Measurements from ENCODE around the gene UNC45B. TPM values are rescaled to one million over a fixed set of nuclear protein-coding genes. Genes with fewer than 3 reads are reported as not detected.

UNC45B gene, protein sequence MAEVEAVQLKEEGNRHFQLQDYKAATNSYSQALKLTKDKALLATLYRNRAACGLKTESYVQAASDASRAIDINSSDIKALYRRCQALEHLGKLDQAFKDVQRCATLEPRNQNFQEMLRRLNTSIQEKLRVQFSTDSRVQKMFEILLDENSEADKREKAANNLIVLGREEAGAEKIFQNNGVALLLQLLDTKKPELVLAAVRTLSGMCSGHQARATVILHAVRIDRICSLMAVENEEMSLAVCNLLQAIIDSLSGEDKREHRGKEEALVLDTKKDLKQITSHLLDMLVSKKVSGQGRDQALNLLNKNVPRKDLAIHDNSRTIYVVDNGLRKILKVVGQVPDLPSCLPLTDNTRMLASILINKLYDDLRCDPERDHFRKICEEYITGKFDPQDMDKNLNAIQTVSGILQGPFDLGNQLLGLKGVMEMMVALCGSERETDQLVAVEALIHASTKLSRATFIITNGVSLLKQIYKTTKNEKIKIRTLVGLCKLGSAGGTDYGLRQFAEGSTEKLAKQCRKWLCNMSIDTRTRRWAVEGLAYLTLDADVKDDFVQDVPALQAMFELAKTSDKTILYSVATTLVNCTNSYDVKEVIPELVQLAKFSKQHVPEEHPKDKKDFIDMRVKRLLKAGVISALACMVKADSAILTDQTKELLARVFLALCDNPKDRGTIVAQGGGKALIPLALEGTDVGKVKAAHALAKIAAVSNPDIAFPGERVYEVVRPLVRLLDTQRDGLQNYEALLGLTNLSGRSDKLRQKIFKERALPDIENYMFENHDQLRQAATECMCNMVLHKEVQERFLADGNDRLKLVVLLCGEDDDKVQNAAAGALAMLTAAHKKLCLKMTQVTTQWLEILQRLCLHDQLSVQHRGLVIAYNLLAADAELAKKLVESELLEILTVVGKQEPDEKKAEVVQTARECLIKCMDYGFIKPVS
- not detected in 2 replicates for polyA plus RNA-seq (2012; rRNA removed)
- not detected in 2 replicates for polyA plus RNA-seq (2012; cell fraction: cytosol; rRNA removed)
- not detected in 2 replicates for polyA plus RNA-seq (2012; cell fraction: nucleus; rRNA removed)

GRCh38 chr17:35147375-35147905 lies at the start of gene UNC45B:
Gene UNC45B, plus strand, starts transcription at chr17:35147817. Its CDS starts 447 bp downstream, at chr17:35148264.
- Histone ChIP-seq H3K79me2 (ENCODE audit: insufficient read depth) (no peaks in the 10 kb centered on the region), H3K27me3 (ENCODE audit: insufficient read depth) (peaks cover 34% of the 10 kb centered on the region; the same call in 1 of the 2 replicates), H3K4me2 (no peak within 1 kb of the TSS), H3K36me3 (replicated peaks in 1 of 2; ENCODE audit: control insufficient read depth in 1 of 2, insufficient read depth in 2 of 2, low read length in 1 of 2) (no peaks in the 10 kb centered on the region), H3K27ac (ENCODE audit: low read depth in 2 of 2, low read length in 1 of 2) (no peak within 1 kb of the TSS), H2AFZ (ENCODE audit: low read depth) (no peak within 1 kb of the TSS), H3K4me1 (ENCODE audit: control insufficient read depth in 1 of 2, insufficient read depth in 2 of 2, low read depth in 1 of 2, low read length in 1 of 2) (no peaks in the 10 kb centered on the region), H3F3A (replicated peaks; ENCODE audit: insufficient read depth) (no peaks in the 10 kb centered on the region), H3K9me3 (no peaks in the 10 kb centered on the region), H3K9me2 (no peaks in the 10 kb centered on the region), H4K20me1 (ENCODE audit: insufficient read depth) (no peaks in the 10 kb centered on the region), H3K4me3 (ENCODE audit: low read depth in 2 of 2, low read length in 1 of 2) (no peak within 1 kb of the TSS), H3K9ac (no peak within 1 kb of the TSS)
- ChIA-PET POLR2A (interaction anchor here (0.5 kb wide), 1 partner anchor 285 kb away, joined by 3 read pairs; no protein-coding TSS in a partner anchor), CTCF (interaction anchor here (0.6 to 1.9 kb wide), 2 partner anchors 27 to 619 kb away, joined by 3 to 5 read pairs; partner anchors contain the start of gene RAD51D)
- no peak for DNase-seq
- no peak for TF ChIP-seq RAD21 (IDR thresholded peaks at IDR 0.05; ENCODE audit: low read length)
- TF ChIP-seq, protein P1, sequence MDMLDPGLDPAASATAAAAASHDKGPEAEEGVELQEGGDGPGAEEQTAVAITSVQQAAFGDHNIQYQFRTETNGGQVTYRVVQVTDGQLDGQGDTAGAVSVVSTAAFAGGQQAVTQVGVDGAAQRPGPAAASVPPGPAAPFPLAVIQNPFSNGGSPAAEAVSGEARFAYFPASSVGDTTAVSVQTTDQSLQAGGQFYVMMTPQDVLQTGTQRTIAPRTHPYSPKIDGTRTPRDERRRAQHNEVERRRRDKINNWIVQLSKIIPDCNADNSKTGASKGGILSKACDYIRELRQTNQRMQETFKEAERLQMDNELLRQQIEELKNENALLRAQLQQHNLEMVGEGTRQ (IDR thresholded peaks at IDR 0.05; ENCODE audit: borderline replicate concordance, low read depth, low read length) = no peak
- no peak for TF ChIP-seq FOSL2 (IDR thresholded peaks at IDR 0.05; ENCODE audit: borderline replicate concordance, low read depth)
- no peak for TF ChIP-seq SIN3A (IDR thresholded peaks at IDR 0.05; ENCODE audit: borderline replicate concordance, low read depth, low read length)
- no peak for TF ChIP-seq NFIC (IDR thresholded peaks at IDR 0.05; ENCODE audit: borderline replicate concordance)
- no peak for TF ChIP-seq YY1 (IDR thresholded peaks at IDR 0.05; ENCODE audit: low read depth)
- TF ChIP-seq GATA2 (CRISPR knock-in tag; IDR thresholded peaks at IDR 0.05) = no peak
- TF ChIP-seq RXRA (IDR thresholded peaks at IDR 0.05; ENCODE audit: borderline replicate concordance, low read depth) = no peak
- no peak for TF ChIP-seq JUND (IDR thresholded peaks at IDR 0.05)
- no peak for TF ChIP-seq EZH2phosphoT487 (IDR thresholded peaks at IDR 0.05; ENCODE audit: borderline replicate concordance, low read depth)
- 48% methylated on average over 2 of the region's 4 CpGs for WGBS (ENCODE audit: low lambda C conversion rate)

DNA sequence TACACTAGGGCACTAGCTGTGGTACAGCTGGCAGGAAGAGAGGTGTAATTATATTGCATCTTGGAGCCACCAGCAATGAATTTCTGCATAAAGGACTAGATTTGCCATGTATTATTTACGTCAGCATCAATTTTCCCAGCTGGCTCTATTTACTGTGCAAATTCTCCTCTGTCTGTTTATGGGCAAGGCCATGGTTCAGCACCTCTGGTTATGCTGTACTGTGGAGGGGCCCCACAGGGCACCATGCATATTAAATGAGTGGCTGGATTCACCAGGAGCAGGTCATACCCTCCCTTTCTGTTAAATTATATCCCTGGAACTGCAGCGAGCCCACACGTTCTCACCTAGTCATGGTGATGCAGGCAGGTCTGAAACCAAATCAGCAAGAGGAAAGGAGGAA lies 47.7 kb upstream of the UNC45B start:
- H3K36me3 ChIP-seq (replicated peaks in 1 of 2; ENCODE audit: control insufficient read depth in 1 of 2, insufficient read depth in 2 of 2, low read length in 1 of 2) = peaks cover 8 to 23% of the 10 kb centered on the region in 2 experiments
- no peak overlapping the region for H3K27ac ChIP-seq (ENCODE audit: low read depth in 2 of 2, low read length in 1 of 2)
- no peak overlapping the region for H3K4me2 ChIP-seq
- H4K20me1 ChIP-seq (ENCODE audit: insufficient read depth) = no peaks in the 10 kb centered on the region
- H2AFZ ChIP-seq (ENCODE audit: low read depth) = no peak overlapping the region
- H3K9ac ChIP-seq = no peak overlapping the region
- no peaks in the 10 kb centered on the region for H3K9me2 ChIP-seq
- ChIA-PET CTCF (interaction anchor here (0.9 to 5.1 kb wide), 2 partner anchors 10 to 557 kb away, joined by 3 to 22 read pairs; no protein-coding TSS in a partner anchor), POLR2A (no interaction called here)
- no peak overlapping the region for H3K4me3 ChIP-seq (ENCODE audit: low read depth in 2 of 2, low read length in 1 of 2)
- H3K4me1 ChIP-seq (ENCODE audit: control insufficient read depth in 1 of 2, insufficient read depth in 2 of 2, low read depth in 1 of 2, low read length in 1 of 2) = no peaks in the 10 kb centered on the region
- no peaks in the 10 kb centered on the region for H3K27me3 ChIP-seq (ENCODE audit: insufficient read depth)
- no peak for DNase-seq
- WGBS (ENCODE audit: low lambda C conversion rate) = 94% methylated on average over 3 of the region's 3 CpGs
- no peaks in the 10 kb centered on the region for H3K9me3 ChIP-seq
- no peaks in the 10 kb centered on the region for H3K79me2 ChIP-seq (ENCODE audit: insufficient read depth)
- H3F3A ChIP-seq (replicated peaks; ENCODE audit: insufficient read depth) = no peaks in the 10 kb centered on the region
- TF ChIP-seq FOXM1 (IDR thresholded peaks at IDR 0.05; ENCODE audit: low read depth) (no peak), USF1 (IDR thresholded peaks at IDR 0.05; ENCODE audit: borderline replicate concordance, low read depth) (no peak), FOSL2 (IDR thresholded peaks at IDR 0.05; ENCODE audit: borderline replicate concordance, low read depth) (no peak), ELF1 (IDR thresholded peaks at IDR 0.05) (no peak), SIN3A (IDR thresholded peaks at IDR 0.05; ENCODE audit: borderline replicate concordance, low read depth, low read length) (no peak), TAF1 (IDR thresholded peaks at IDR 0.05; ENCODE audit: borderline replicate concordance, low read depth, low read length) (no peak), CHD2 (IDR thresholded peaks at IDR 0.05; ENCODE audit: low read length, partially characterized antibody) (no peak), JUND (IDR thresholded peaks at IDR 0.05) (no peak)
- TF ChIP-seq, protein P2, sequence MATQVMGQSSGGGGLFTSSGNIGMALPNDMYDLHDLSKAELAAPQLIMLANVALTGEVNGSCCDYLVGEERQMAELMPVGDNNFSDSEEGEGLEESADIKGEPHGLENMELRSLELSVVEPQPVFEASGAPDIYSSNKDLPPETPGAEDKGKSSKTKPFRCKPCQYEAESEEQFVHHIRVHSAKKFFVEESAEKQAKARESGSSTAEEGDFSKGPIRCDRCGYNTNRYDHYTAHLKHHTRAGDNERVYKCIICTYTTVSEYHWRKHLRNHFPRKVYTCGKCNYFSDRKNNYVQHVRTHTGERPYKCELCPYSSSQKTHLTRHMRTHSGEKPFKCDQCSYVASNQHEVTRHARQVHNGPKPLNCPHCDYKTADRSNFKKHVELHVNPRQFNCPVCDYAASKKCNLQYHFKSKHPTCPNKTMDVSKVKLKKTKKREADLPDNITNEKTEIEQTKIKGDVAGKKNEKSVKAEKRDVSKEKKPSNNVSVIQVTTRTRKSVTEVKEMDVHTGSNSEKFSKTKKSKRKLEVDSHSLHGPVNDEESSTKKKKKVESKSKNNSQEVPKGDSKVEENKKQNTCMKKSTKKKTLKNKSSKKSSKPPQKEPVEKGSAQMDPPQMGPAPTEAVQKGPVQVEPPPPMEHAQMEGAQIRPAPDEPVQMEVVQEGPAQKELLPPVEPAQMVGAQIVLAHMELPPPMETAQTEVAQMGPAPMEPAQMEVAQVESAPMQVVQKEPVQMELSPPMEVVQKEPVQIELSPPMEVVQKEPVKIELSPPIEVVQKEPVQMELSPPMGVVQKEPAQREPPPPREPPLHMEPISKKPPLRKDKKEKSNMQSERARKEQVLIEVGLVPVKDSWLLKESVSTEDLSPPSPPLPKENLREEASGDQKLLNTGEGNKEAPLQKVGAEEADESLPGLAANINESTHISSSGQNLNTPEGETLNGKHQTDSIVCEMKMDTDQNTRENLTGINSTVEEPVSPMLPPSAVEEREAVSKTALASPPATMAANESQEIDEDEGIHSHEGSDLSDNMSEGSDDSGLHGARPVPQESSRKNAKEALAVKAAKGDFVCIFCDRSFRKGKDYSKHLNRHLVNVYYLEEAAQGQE (IDR thresholded peaks at IDR 0.05; ENCODE audit: low read depth, low read length) = no peak
